ENCODE measurements around the gene FBRS. TPM values are rescaled to one million over a fixed set of nuclear protein-coding genes. Genes with fewer than 3 reads are reported as not detected.

The FBRS gene
- total RNA-seq, 1 donor from 2014 or later, result 75.0 TPM

- Histone ChIP-seq H3K9ac (ENCODE audit: low read length) (no peak overlapping the region), H3K4me1 (ENCODE audit: insufficient read depth, low read length) (peaks cover 16% of the 10 kb centered on the region), H3K27ac (ENCODE audit: low read depth, low read length) (no peak overlapping the region), H2AFZ (ENCODE audit: low read depth, low read length) (no peak overlapping the region), H3K27me3 (ENCODE audit: insufficient read depth, low read length) (no peaks in the 10 kb centered on the region), H4K20me1 (ENCODE audit: insufficient read depth, low read length) (peaks cover 61% of the 10 kb centered on the region), H3K9me3 (ENCODE audit: insufficient read depth, low read depth, low read length) (no peaks in the 10 kb centered on the region), H3K4me2 (ENCODE audit: low read length) (no peak overlapping the region), H3K79me2 (ENCODE audit: insufficient read depth, low read length) (peaks cover 59% of the 10 kb centered on the region), H3K4me3 (ENCODE audit: insufficient read depth, low read depth, low read length) (no peak overlapping the region), H3K36me3 (ENCODE audit: insufficient read depth, low read length) (peaks cover 57% of the 10 kb centered on the region)
- peaks cover 13% of the 10 kb centered on the region for H3K36me3 Mint-ChIP-seq (ENCODE audit: low read depth, unreplicated experiment)
- no peaks in the 10 kb centered on the region for H3K9me3 Mint-ChIP-seq (ENCODE audit: unreplicated experiment)
- H3K4me3 Mint-ChIP-seq (ENCODE audit: unreplicated experiment), result no peak overlapping the region
- FAIRE-seq, result no peak
- peaks cover 12% of the 10 kb centered on the region for H3K4me1 Mint-ChIP-seq (ENCODE audit: low read depth, unreplicated experiment)
- TF ChIP-seq CTCF (IDR thresholded peaks at IDR 0.05; ENCODE audit: insufficient read depth, low read depth, low read length) (no peak), EZH2 (IDR thresholded peaks at IDR 0.05; ENCODE audit: insufficient read depth, low read length) (no peak)
- H3K27ac Mint-ChIP-seq (ENCODE audit: unreplicated experiment), result no peak overlapping the region
- no peak for DNase-seq (ENCODE audit: low read depth)
- H3K27me3 Mint-ChIP-seq (ENCODE audit: low read depth, unreplicated experiment), result no peaks in the 10 kb centered on the region
These were observed 45.7 kb downstream of the FBRS start for GRCh38 chr16:30703971-30704370.

DNA sequence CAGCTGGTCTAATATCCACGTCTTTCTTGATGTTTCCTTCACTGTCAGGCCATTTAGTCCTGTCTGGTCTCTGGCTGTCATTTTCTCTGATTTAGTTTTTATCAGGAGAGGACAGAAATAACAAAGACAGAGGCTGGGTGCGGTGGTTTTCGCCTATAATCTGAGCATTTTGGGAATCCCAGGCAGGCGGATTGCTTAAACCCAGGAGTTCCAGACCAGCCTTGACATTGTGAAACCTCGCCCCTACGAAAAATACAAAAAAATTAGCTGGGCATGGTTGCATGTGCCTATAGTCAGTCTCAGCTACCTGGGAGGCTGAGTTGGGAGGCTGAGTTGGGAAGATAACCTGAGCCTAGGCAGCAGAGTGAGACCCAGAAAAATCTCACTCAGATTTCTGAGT, 47.8 kb downstream of the FBRS start:
- peaks cover 3% of the 10 kb centered on the region for H3K4me1 Mint-ChIP-seq (ENCODE audit: low read depth, unreplicated experiment)
- Histone ChIP-seq H3K4me3 (ENCODE audit: insufficient read depth, low read depth, low read length) (no peak overlapping the region), H3K27me3 (ENCODE audit: insufficient read depth, low read length) (no peaks in the 10 kb centered on the region), H3K27ac (ENCODE audit: low read depth, low read length) (no peak overlapping the region), H3K9ac (ENCODE audit: low read length) (no peak overlapping the region), H4K20me1 (ENCODE audit: insufficient read depth, low read length) (peaks cover 64% of the 10 kb centered on the region), H3K4me2 (ENCODE audit: low read length) (no peak overlapping the region), H3K79me2 (ENCODE audit: insufficient read depth, low read length) (peaks cover 38% of the 10 kb centered on the region), H3K36me3 (ENCODE audit: insufficient read depth, low read length) (peaks cover 73% of the 10 kb centered on the region), H2AFZ (ENCODE audit: low read depth, low read length) (no peak overlapping the region), H3K9me3 (ENCODE audit: insufficient read depth, low read depth, low read length) (no peaks in the 10 kb centered on the region), H3K4me1 (ENCODE audit: insufficient read depth, low read length) (peaks cover 1% of the 10 kb centered on the region)
- H3K27ac Mint-ChIP-seq (ENCODE audit: unreplicated experiment), result no peak overlapping the region
- DNase-seq (ENCODE audit: low read depth), result no peak
- H3K36me3 Mint-ChIP-seq (ENCODE audit: low read depth, unreplicated experiment), result peaks cover 24% of the 10 kb centered on the region
- TF ChIP-seq EZH2 (IDR thresholded peaks at IDR 0.05; ENCODE audit: insufficient read depth, low read length), result no peak
- H3K9me3 Mint-ChIP-seq (ENCODE audit: unreplicated experiment), result no peaks in the 10 kb centered on the region
- no peak for FAIRE-seq
- no peaks in the 10 kb centered on the region for H3K27me3 Mint-ChIP-seq (ENCODE audit: low read depth, unreplicated experiment)
- H3K4me3 Mint-ChIP-seq (ENCODE audit: unreplicated experiment), result no peak overlapping the region

DNA sequence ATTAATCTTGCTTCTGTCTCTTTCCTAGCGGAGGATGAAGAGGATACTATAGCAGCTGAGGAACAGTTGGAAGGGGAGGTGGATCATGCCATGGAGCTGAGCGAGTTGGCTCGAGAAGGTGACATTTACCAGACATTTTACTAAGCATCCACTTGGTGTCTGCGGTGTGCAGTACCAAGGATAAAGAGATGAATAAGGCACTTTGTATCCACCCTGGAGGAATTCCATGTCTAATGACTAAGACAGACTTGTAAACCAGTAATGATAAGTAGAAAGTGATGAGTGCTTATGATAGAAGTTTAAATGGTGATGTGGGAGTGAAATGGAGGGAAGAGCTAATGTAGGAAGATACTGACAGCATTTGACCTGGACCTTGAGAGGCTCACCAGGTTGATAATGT, 52.7 kb downstream of the FBRS start:
- Mint-ChIP-seq H3K4me1 (ENCODE audit: low read depth, unreplicated experiment) (peaks cover 13% of the 10 kb centered on the region), H3K36me3 (ENCODE audit: low read depth, unreplicated experiment) (peaks cover 47% of the 10 kb centered on the region), H3K27me3 (ENCODE audit: low read depth, unreplicated experiment) (no peaks in the 10 kb centered on the region), H3K4me3 (ENCODE audit: unreplicated experiment) (no peak overlapping the region), H3K9me3 (ENCODE audit: unreplicated experiment) (no peaks in the 10 kb centered on the region), H3K27ac (ENCODE audit: unreplicated experiment) (no peak overlapping the region)
- FAIRE-seq, result no peak
- peaks cover 84% of the 10 kb centered on the region for H3K36me3 ChIP-seq (ENCODE audit: insufficient read depth, low read length)
- DNase-seq (ENCODE audit: low read depth), result peak; percentile 43
- no peak overlapping the region for H3K9ac ChIP-seq (ENCODE audit: low read length)
- H3K27me3 ChIP-seq (ENCODE audit: insufficient read depth, low read length), result no peaks in the 10 kb centered on the region
- no peak overlapping the region for H3K4me3 ChIP-seq (ENCODE audit: insufficient read depth, low read depth, low read length)
- H3K9me3 ChIP-seq (ENCODE audit: insufficient read depth, low read depth, low read length), result no peaks in the 10 kb centered on the region
- H2AFZ ChIP-seq (ENCODE audit: low read depth, low read length), result no peak overlapping the region
- H3K4me2 ChIP-seq (ENCODE audit: low read length), result no peak overlapping the region
- H3K4me1 ChIP-seq (ENCODE audit: insufficient read depth, low read length), result peaks cover 12% of the 10 kb centered on the region
- peaks cover 63% of the 10 kb centered on the region for H4K20me1 ChIP-seq (ENCODE audit: insufficient read depth, low read length)
- no peak overlapping the region for H3K27ac ChIP-seq (ENCODE audit: low read depth, low read length)
- peaks cover 24% of the 10 kb centered on the region for H3K79me2 ChIP-seq (ENCODE audit: insufficient read depth, low read length)
- TF ChIP-seq CTCF (IDR thresholded peaks at IDR 0.05; ENCODE audit: insufficient read depth, low read depth, low read length) (no peak), EZH2 (IDR thresholded peaks at IDR 0.05; ENCODE audit: insufficient read depth, low read length) (no peak)

Measured in astrocyte (in vitro differentiated cells and primary cell).